Stimulated activated CD4-positive, alpha-beta T cell treated with anti-CD3 and anti-CD28 coated beads, Interleukin-1b, Interleukin-23, amount 100 ng/mL, for 48 hours (primary cell): Measurements from ENCODE around the gene KCNG4.

Experiments used
- DNase-seq: peaks from one replicate; pipeline ENCODE4 v3.0.0-alpha.2; 2020

KCNG4 gene

GRCh38 chr16:84262939-84263338 is 23.1 kb upstream of the KCNG4 start:
- no peak for DNase-seq

GRCh38 chr16:84262031-84262430 is 22.2 kb upstream of the KCNG4 start:
- DNase-seq, result no peak

- no peak for DNase-seq
These were observed 21.1 kb upstream of the KCNG4 start for GRCh38 chr16:84260766-84261554.

GRCh38 chr16:84259691-84260090 is 19.9 kb upstream of the KCNG4 start:
- no peak for DNase-seq

- no peak for DNase-seq
These were observed 18.5 kb upstream of the KCNG4 start for GRCh38 chr16:84258266-84258665.

- DNase-seq, result no peak
These were observed 15.4 kb upstream of the KCNG4 start for GRCh38 chr16:84255050-84255810.

- no peak for DNase-seq
These were observed 14.2 kb upstream of the KCNG4 start for GRCh38 chr16:84254062-84254461.

GRCh38 chr16:84253173-84253572 is 13.4 kb upstream of the KCNG4 start:
- DNase-seq, result no peak

GRCh38 chr16:84252184-84252583 is 12.4 kb upstream of the KCNG4 start:
- DNase-seq, result no peak

- DNase-seq, result no peak
These were observed 8.0 kb upstream of the KCNG4 start for GRCh38 chr16:84247844-84248243.

- DNase-seq, result no peak
These were observed 7.5 kb upstream of the KCNG4 start for GRCh38 chr16:84247331-84247730.

GRCh38 chr16:84246679-84247077 is 6.9 kb upstream of the KCNG4 start:
- DNase-seq, result no peak

- no peak for DNase-seq
These were observed 6.3 kb upstream of the KCNG4 start for GRCh38 chr16:84245956-84246678.

- no peak for DNase-seq
These were observed 4.9 kb upstream of the KCNG4 start for GRCh38 chr16:84244728-84245127.

GRCh38 chr16:84243732-84244131 is 3.9 kb upstream of the KCNG4 start:
- DNase-seq, result no peak

- no peak for DNase-seq
These were observed 3.0 kb upstream of the KCNG4 start for GRCh38 chr16:84242839-84243238.

- no peak for DNase-seq
These were observed 2.0 kb upstream of the KCNG4 start for GRCh38 chr16:84241778-84242177.

GRCh38 chr16:84240455-84240854 is 643 bp upstream of the KCNG4 start:
- DNase-seq, result no peak

- no peak for DNase-seq
These were observed 557 bp downstream of the KCNG4 start for GRCh38 chr16:84239141-84239769.

- DNase-seq, result no peak
These were observed 1.6 kb downstream of the KCNG4 start for GRCh38 chr16:84237994-84238750.

GRCh38 chr16:84236671-84237070 is 3.1 kb downstream of the KCNG4 start:
- DNase-seq, result no peak
